ENCODE measurements around the gene PTPN4.
"Not testable (repeated sequence)": the region's sequence is repeated elsewhere in the genome, so short reads cannot be mapped to it uniquely, and the experiment has no call there.

Gene PTPN4

GRCh38 chr2:120020554-120020953 lies 260.8 kb downstream of the PTPN4 start:
- DNase-seq (ENCODE audit: insufficient read length, low spot score) (no peak), FAIRE-seq (no peak)
- no peak for TF ChIP-seq CTCF (IDR thresholded peaks at IDR 0.05; ENCODE audit: insufficient read depth, missing control alignments)

GRCh38 chr2:120022505-120022904 lies 262.8 kb downstream of the PTPN4 start:
- DNase-seq (ENCODE audit: insufficient read length, low spot score); FAIRE-seq: not testable (repeated sequence)

GRCh38 chr2:120026890-120027289 lies 267.2 kb downstream of the PTPN4 start:
- DNase-seq (ENCODE audit: insufficient read length, low spot score) (no peak), FAIRE-seq (no peak)
- TF ChIP-seq CTCF (IDR thresholded peaks at IDR 0.05; ENCODE audit: insufficient read depth, missing control alignments), result no peak

GRCh38 chr2:120028795-120029194 lies 269.1 kb downstream of the PTPN4 start:
- FAIRE-seq (no peak), DNase-seq (ENCODE audit: insufficient read length, low spot score) (no peak)
- no peak for TF ChIP-seq CTCF (IDR thresholded peaks at IDR 0.05; ENCODE audit: insufficient read depth, missing control alignments)

GRCh38 chr2:120029672-120030640 lies 270.2 kb downstream of the PTPN4 start:
- FAIRE-seq, result no peak
- TF ChIP-seq CTCF (IDR thresholded peaks at IDR 0.05; ENCODE audit: insufficient read depth, missing control alignments), result no peak
- no peak for DNase-seq (ENCODE audit: insufficient read length, low spot score)

GRCh38 chr2:120032297-120032696 lies 272.6 kb downstream of the PTPN4 start:
- DNase-seq (ENCODE audit: insufficient read length, low spot score) (no peak), FAIRE-seq (no peak)
- no peak for TF ChIP-seq CTCF (IDR thresholded peaks at IDR 0.05; ENCODE audit: insufficient read depth, missing control alignments)

All from D721Med (cell line).